ENCODE results near the gene FAM107B.

- TF ChIP-seq POLR2A (IDR thresholded peaks at IDR 0.05; ENCODE audit: low read depth, low read length) (no peak; the same call in 1 of the 2 replicates), POLR2AphosphoS5 (IDR thresholded peaks at IDR 0.05; ENCODE audit: low read depth, low read length) (no peak), TAF1 (IDR thresholded peaks at IDR 0.05; ENCODE audit: low read depth, low read length) (no peak)
Observed at GRCh38 chr10:14594878-14595525, 179.7 kb downstream of the FAM107B start.
